Stimulated activated CD4-positive, alpha-beta T cell treated with anti-CD3 and anti-CD28 coated beads, TNF-alpha, amount 100 ng/mL, for 24 hours (primary cell): ENCODE data around the gene THAP2.
"Not testable (repeated sequence)": the region's sequence is repeated elsewhere in the genome, so short reads cannot be mapped to it uniquely, and the experiment has no call there.

Experiments used
- DNase-seq, 3 experiments: peaks; one replicate each; pipeline ENCODE4 v3.0.0-alpha.2; 2020; ENCODE audit warnings: low read depth in 3 of 3

Gene THAP2

GRCh38 chr12:71662849-71663560 lies 1.1 kb upstream of the THAP2 start:
- DNase-seq = peak; percentile 46 to 71 (median 54)

GRCh38 chr12:71664411-71665089 lies 449 bp downstream of the THAP2 start:
- DNase-seq = no peak

- no peak for DNase-seq
Measured at GRCh38 chr12:71665090-71665463, 976 bp downstream of the THAP2 start.

- no peak for DNase-seq
Measured at GRCh38 chr12:71666259-71666658, 2.2 kb downstream of the THAP2 start.

GRCh38 chr12:71671311-71671710 lies 7.2 kb downstream of the THAP2 start:
- DNase-seq = no peak

- no peak for DNase-seq
Measured at GRCh38 chr12:71671816-71672215, 7.7 kb downstream of the THAP2 start.

GRCh38 chr12:71682466-71682865 lies 18.4 kb downstream of the THAP2 start:
- DNase-seq = no peak

- no peak for DNase-seq
Measured at GRCh38 chr12:71683633-71684032, 19.5 kb downstream of the THAP2 start.

GRCh38 chr12:71684081-71684480 lies 20.0 kb downstream of the THAP2 start:
- DNase-seq = no peak

- DNase-seq = no peak
Measured at GRCh38 chr12:71685312-71685906, 21.3 kb downstream of the THAP2 start.

GRCh38 chr12:71685914-71686657 lies 22.0 kb downstream of the THAP2 start, which contains the start of gene TMEM19:
TSS of gene TMEM19 (plus strand) at chr12:71686082. CDS start at chr12:71686681, 599 bp downstream.
- DNase-seq = peak; percentile 62 to 79 (median 62)

GRCh38 chr12:71686658-71687025 lies 22.5 kb downstream of the THAP2 start:
- DNase-seq = no peak

- DNase-seq = not testable (repeated sequence)
Measured at GRCh38 chr12:71687172-71687571, 23.1 kb downstream of the THAP2 start.

- no peak for DNase-seq
Measured at GRCh38 chr12:71688961-71689570, 25.0 kb downstream of the THAP2 start.

- no peak for DNase-seq
Measured at GRCh38 chr12:71691504-71692129, 27.5 kb downstream of the THAP2 start.

- DNase-seq = no peak
Measured at GRCh38 chr12:71693126-71693525, 29.0 kb downstream of the THAP2 start.

- not testable (repeated sequence) for DNase-seq
Measured at GRCh38 chr12:71693651-71694050, 29.6 kb downstream of the THAP2 start.

GRCh38 chr12:71694099-71694820 lies 30.2 kb downstream of the THAP2 start:
- no peak for DNase-seq

- no peak for DNase-seq
Measured at GRCh38 chr12:71695782-71696181, 31.7 kb downstream of the THAP2 start.

GRCh38 chr12:71702181-71702580 lies 38.1 kb downstream of the THAP2 start:
- DNase-seq = not testable (repeated sequence)

GRCh38 chr12:71702590-71702989 lies 38.5 kb downstream of the THAP2 start:
- DNase-seq = no peak
